Measurements from ENCODE around the gene POFUT1. TPM values are rescaled to one million over a fixed set of nuclear protein-coding genes. Genes with fewer than 3 reads are reported as not detected.

Gene POFUT1
- total RNA-seq, 4 donors from 2014 or later: 26.0 to 49.4 (median 32.4) TPM

DNA sequence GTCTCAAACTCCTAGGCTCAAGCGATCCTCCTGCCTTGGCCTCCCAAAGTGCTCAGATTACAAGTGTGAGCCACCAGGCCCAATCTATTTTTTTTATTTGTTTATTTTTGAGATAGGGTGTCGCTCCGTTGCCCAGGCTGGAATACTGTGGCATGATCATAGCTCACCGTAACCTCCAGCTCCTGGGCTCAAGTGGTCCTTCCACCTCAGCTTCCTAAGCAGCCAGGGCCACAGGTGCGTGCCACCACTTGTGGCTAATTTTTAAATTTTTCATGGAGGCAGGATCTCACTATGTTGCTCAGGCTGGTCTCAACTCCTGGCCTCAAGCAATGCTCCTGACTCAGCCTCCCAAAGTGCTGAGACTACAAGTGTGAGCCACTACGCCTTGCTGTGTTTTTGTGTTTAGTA lies 79.6 kb downstream of the POFUT1 start:
- TF ChIP-seq EP300 (IDR thresholded peaks at IDR 0.05) (no peak), POLR2A (IDR thresholded peaks at IDR 0.05) (no peak)
- TF ChIP-seq, protein P1, sequence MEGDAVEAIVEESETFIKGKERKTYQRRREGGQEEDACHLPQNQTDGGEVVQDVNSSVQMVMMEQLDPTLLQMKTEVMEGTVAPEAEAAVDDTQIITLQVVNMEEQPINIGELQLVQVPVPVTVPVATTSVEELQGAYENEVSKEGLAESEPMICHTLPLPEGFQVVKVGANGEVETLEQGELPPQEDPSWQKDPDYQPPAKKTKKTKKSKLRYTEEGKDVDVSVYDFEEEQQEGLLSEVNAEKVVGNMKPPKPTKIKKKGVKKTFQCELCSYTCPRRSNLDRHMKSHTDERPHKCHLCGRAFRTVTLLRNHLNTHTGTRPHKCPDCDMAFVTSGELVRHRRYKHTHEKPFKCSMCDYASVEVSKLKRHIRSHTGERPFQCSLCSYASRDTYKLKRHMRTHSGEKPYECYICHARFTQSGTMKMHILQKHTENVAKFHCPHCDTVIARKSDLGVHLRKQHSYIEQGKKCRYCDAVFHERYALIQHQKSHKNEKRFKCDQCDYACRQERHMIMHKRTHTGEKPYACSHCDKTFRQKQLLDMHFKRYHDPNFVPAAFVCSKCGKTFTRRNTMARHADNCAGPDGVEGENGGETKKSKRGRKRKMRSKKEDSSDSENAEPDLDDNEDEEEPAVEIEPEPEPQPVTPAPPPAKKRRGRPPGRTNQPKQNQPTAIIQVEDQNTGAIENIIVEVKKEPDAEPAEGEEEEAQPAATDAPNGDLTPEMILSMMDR (IDR thresholded peaks at IDR 0.05): no peak
- Histone ChIP-seq H3K9me3 (no peaks in the 10 kb centered on the region), H3K4me1 (peaks cover 0 to 24% (median 7%) of the 10 kb centered on the region in 4 donors), H3K27ac (no peak overlapping the region), H3K27me3 (no peaks in the 10 kb centered on the region), H3K36me3 (peaks cover 0 to 11% (median 0%) of the 10 kb centered on the region in 3 donors), H3K4me3 (no peak overlapping the region)
- DNase-seq (ENCODE audit: low spot score in 2 of 2): no peak
- 99% methylated on average over 6 of the region's 6 CpGs for WGBS, 2 donors

Other genes starting within 250 kb of the POFUT1 start
- not detected for gene XKR7, start 239.7 kb upstream of the POFUT1 start, total RNA-seq
- 10 to 100 TPM in 3 of 4 donors, 1 to 10 TPM in 1; 5.4 to 14.2 (median 13.6) TPM for gene CCM2L, start 197.4 kb upstream of the POFUT1 start, total RNA-seq
- gene HCK, start 155.6 kb upstream of the POFUT1 start, total RNA-seq: 10 to 100 TPM; 10.5 to 47.4 (median 13.7) TPM
- gene TM9SF4, start 98.2 kb upstream of the POFUT1 start, total RNA-seq: 10 to 100 TPM; 23.1 to 40.5 (median 28.8) TPM
- gene PLAGL2, start 137 bp upstream of the POFUT1 start, total RNA-seq: 1 to 10 TPM; 4.2 to 7.2 (median 6.3) TPM
- 10 to 100 TPM; 27.3 to 32.9 (median 31.7) TPM for gene KIF3B, start 69.8 kb downstream of the POFUT1 start, total RNA-seq
- 100 to 1,000 TPM; 108 to 194 (median 138) TPM for gene ASXL1, start 150.5 kb downstream of the POFUT1 start, total RNA-seq